Left lung (tissue), 10 donors: ENCODE data around the gene AGAP1. TPM values are rescaled to one million over a fixed set of nuclear protein-coding genes. Genes with fewer than 3 reads are reported as not detected.

ENCODE experiments used
- ATAC-seq: fragments of 200-7000 bp; cut with Tn5 transposase; one replicate; pipeline ENCODE4 v1.9.1; 2020; ENCODE audit warnings: moderate library complexity
- DNase-seq, 4 donors: peaks; one replicate each; pipeline ENCODE4 v3.0.0-alpha.2; 2013 to 2020
- H3K27ac ChIP-seq, 2 donors: fragments of 200-600 bp; sonication (generic) in 1 of 2; one replicate each; pipeline versions ENCODE4 v1.5.0 to v1.8.0; 2020 to 2021
- H3K27me3 ChIP-seq, 2 donors: fragments of 200-600 bp; sonication (generic) in 1 of 2; one replicate each; pipeline versions ENCODE4 v1.5.0 to v1.8.0; 2020 to 2021
- H3K36me3 ChIP-seq, 2 donors: fragments of 200-600 bp; sonication (generic) in 1 of 2; one replicate each; pipeline versions ENCODE4 v1.5.0 to v1.8.0; 2020 to 2021
- H3K4me1 ChIP-seq, 2 donors: fragments of 200-600 bp; one replicate each; pipeline ENCODE4 v1.8.0; 2021
- H3K4me3 ChIP-seq, 2 donors: fragments of 200-600 bp; sonication (generic) in 1 of 2; one replicate each; pipeline versions ENCODE4 v1.5.0 to v1.8.0; 2020 to 2021; ENCODE audit warnings: mild to moderate bottlenecking in 1 of 2
- H3K9me3 ChIP-seq, 2 donors: fragments of 200-600 bp; sonication (generic) in 1 of 2; one replicate each; pipeline versions ENCODE4 v1.5.0 to v1.8.0; 2020 to 2021
- CTCF ChIP-seq, 2 donors: fragments of 200-600 bp; sonication (generic) in 1 of 2; IDR thresholded peaks; one replicate each; pipeline versions ENCODE4 v1.5.0 to v1.8.0; 2021; ENCODE audit warnings: antibody characterized with exemption in 2 of 2
- intact Hi-C, 2 donors: fragments of 100-400 bp; cut with DNase I; formaldehyde crosslinking; loops; one replicate each; pipeline versions ENCODE4 v1.11.2 to v1.14.2; 2022
- polyA plus RNA-seq, 6 donors: library from polyadenylated mRNA; unstranded; fragments of 120-200 nt; gene quantifications; one replicate each; pipeline ENCODE4 v1.2.1, GENCODE V29; 2013; ENCODE audit not compliant: insufficient read length in 6 of 6
- total RNA-seq, 2 donors: library from RNA; stranded (reverse); fragmentation: NEBNext Ultra II Directional; extraction: Animal tissue kit (Norgen Biotek cat#: 25700); gene quantifications; one replicate each; pipeline ENCODE4 v1.2.1, GENCODE V29; 2021
- donor health status: DM: no; HTN: yes; CAD: no.
- donor health status: DM: no; HTN: no; CAD: no.

AGAP1 gene
- total and polyA plus RNA-seq, 8 donors: 13.1 to 25.4 (median 22.4) TPM

GRCh38 chr2:236162031-236162845 lies 668.4 kb downstream of the AGAP1 start:
- peaks cover 13 to 27% of the 10 kb centered on the region in 2 donors for H3K4me1 ChIP-seq
- TF ChIP-seq CTCF (IDR thresholded peaks at IDR 0.05): no peak
- ATAC-seq (no peak), DNase-seq (no peak)
- no peak overlapping the region for H3K4me3 ChIP-seq
- peaks cover 84 to 100% of the 10 kb centered on the region in 2 donors for H3K27me3 ChIP-seq
- H3K36me3 ChIP-seq: no peaks in the 10 kb centered on the region
- H3K27ac ChIP-seq: no peak overlapping the region
- intact Hi-C loops: no loop called here
- no peaks in the 10 kb centered on the region for H3K9me3 ChIP-seq

DNA sequence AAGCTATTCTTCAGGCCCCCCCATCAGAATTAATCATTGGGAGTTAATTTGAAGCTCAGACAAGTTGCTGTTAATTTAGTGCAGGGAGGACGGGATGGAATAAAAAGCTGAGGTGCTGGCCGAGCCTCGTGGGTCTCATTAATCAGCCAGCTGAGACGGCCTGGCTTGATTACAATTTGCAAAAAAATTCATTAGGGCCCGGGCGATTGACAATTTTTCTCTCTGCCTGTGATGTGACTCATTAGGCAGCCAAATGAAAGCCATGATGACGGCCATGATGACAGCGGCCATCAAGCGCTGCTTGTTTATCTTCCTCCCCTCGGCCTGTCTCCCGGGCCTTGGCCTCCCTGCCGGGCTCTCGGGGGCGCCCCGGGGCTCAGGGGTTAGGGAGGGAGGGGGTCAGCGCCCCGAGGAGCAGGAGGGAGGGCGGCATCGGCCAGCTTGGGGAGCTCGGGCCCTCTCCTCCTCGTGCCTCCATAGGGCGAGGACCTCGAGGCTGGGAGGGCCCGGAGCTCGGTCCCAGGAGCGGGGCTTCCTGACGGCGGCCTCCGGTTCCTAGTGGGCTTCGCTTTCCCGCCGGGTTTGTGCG lies 669.1 kb downstream of the AGAP1 start:
- DNase-seq (no peak), ATAC-seq (no peak)
- H3K4me1 ChIP-seq: peaks cover 13 to 35% of the 10 kb centered on the region in 2 donors
- no peaks in the 10 kb centered on the region for H3K36me3 ChIP-seq
- no peak for TF ChIP-seq CTCF (IDR thresholded peaks at IDR 0.05)
- no peaks in the 10 kb centered on the region for H3K9me3 ChIP-seq
- H3K27me3 ChIP-seq: peaks cover 92 to 100% of the 10 kb centered on the region in 2 donors
- H3K4me3 ChIP-seq: no peak overlapping the region
- no peak overlapping the region for H3K27ac ChIP-seq
- intact Hi-C loops: no loop called here

- intact Hi-C loops: no loop called here
- Histone ChIP-seq H3K27me3 (peaks cover 96 to 100% of the 10 kb centered on the region in 2 donors), H3K4me1 (peaks cover 16 to 41% of the 10 kb centered on the region in 2 donors), H3K9me3 (no peaks in the 10 kb centered on the region), H3K4me3 (peak overlapping the region in 1 of 2 donors; percentile 4), H3K27ac (no peak overlapping the region), H3K36me3 (no peaks in the 10 kb centered on the region)
- DNase-seq: no peak
- no peak for TF ChIP-seq CTCF (IDR thresholded peaks at IDR 0.05)
- ATAC-seq: no peak
These were observed 669.8 kb downstream of the AGAP1 start for GRCh38 chr2:236163471-236164200.

DNA sequence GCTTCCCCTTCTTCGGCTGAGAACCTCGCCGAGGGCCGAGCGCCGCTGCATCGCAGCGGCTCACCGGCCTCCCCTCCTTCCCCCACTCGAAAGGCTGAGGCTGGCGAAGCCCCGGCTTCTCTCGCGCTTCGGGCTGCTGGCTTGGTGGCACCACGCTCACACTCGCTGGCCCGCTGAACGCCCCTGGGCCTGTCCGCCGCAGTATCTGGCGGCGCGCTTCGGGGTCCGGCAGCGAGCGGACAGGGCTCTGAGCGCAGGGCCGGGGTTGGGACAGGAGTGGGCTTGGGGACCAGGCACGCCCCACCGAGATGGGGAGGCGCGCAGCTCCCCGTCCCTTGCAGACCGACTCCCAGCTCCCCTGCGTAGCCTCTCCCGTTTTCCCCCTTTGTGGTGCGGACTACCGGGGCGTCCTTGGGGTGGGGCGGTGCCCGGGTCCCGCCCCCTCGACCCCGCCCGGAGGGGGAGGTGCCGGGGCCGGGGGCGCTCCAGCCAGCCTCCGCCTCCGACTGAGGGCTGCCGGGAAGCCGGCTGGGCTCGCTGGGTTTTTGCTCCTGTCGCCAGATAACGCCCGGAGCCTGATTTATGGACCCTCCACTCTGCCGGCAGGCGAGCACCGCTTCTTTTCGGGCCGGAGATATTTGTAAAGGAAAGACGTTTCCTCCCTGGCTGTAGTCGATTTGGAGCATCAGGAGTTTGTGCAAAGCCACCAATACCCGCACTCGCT lies 670.5 kb downstream of the AGAP1 start:
- peaks cover 16 to 43% of the 10 kb centered on the region in 2 donors for H3K4me1 ChIP-seq
- ATAC-seq: peak; percentile 20

More for the DNA sequence above, 670.5 kb downstream of the AGAP1 start:
- no peak for DNase-seq
- intact Hi-C loops: no loop called here
- no peak for TF ChIP-seq CTCF (IDR thresholded peaks at IDR 0.05)
- peaks cover 96 to 100% of the 10 kb centered on the region in 2 donors for H3K27me3 ChIP-seq
- H3K9me3 ChIP-seq: no peaks in the 10 kb centered on the region
- H3K36me3 ChIP-seq: no peaks in the 10 kb centered on the region
- H3K27ac ChIP-seq: no peak overlapping the region
- H3K4me3 ChIP-seq: peak overlapping the region in 1 of 2 donors; percentile 4
